SK-N-SH (cell line): ENCODE data around the gene BMP15. TPM values are rescaled to one million over a fixed set of nuclear protein-coding genes. Genes with fewer than 3 reads are reported as not detected.

ENCODE experiments used
- CTCF ChIA-PET: fragments of 300-600, 350-600 bp; formaldehyde crosslinking; extraction: SDS; loops from one replicate; lab custom pipeline; 2021; lab: Yijun Ruan, JAX
- POLR2A ChIA-PET: fragments of 350-600 bp; sonication (Branson Sonifier 250); formaldehyde crosslinking; extraction: SDS; loops from one replicate; lab custom pipeline; 2020; ENCODE audit warnings: antibody characterized with exemption, inconsistent platforms; lab: Yijun Ruan, JAX
- DNase-seq: peaks from one replicate; pipeline ENCODE4 v3.0.0; 2012
- H2AFZ ChIP-seq: fragments of 200-600 bp; sonication (generic); 2 replicates; pipeline ENCODE4 v1.8.1; 2016; ENCODE audit warnings: antibody characterized with exemption, mild to moderate bottlenecking, low read depth
- H3F3A ChIP-seq: fragments of 200-600 bp; sonication (generic); replicated peaks from 2 replicates; pipeline ENCODE3; 2016; ENCODE audit warnings: antibody characterized with exemption, mild to moderate bottlenecking; ENCODE audit not compliant: insufficient read depth
- H3K27ac ChIP-seq, 2 experiments: fragments of 200-500 bp in 1 of 2; fragments of 200-600 bp in 1 of 2; sonication (Bioruptor generic) in 1 of 2; sonication (generic), shearing (Covaris generic) in 1 of 2; 2 replicates each; pipeline versions ENCODE4 v1.5.1 to v1.6.1; 2014 to 2016; ENCODE audit warnings: low read depth in 2 of 2, inconsistent platforms in 1 of 2, low read length in 1 of 2, mild to moderate bottlenecking in 1 of 2, mixed read lengths in 1 of 2
- H3K27me3 ChIP-seq: fragments of 200-600 bp; sonication (generic), shearing (Covaris generic); 2 replicates; pipeline ENCODE4 v1.6.1; 2016; ENCODE audit warnings: mixed run types; ENCODE audit not compliant: insufficient read depth
- H3K36me3 ChIP-seq, 2 experiments: fragments of 200-500 bp in 1 of 2; fragments of 200-600 bp in 1 of 2; sonication (Bioruptor generic) in 1 of 2; sonication (generic) in 1 of 2; replicated peaks in 1 of 2; 2 replicates each; pipeline versions ENCODE3 to v1.5.1; 2014 to 2016; ENCODE audit warnings: low read length in 1 of 2, mild to moderate bottlenecking in 1 of 2; ENCODE audit not compliant: insufficient read depth in 2 of 2, control insufficient read depth in 1 of 2
- H3K4me1 ChIP-seq, 2 experiments: fragments of 200-500 bp in 1 of 2; fragments of 200-600 bp in 1 of 2; sonication (Bioruptor generic) in 1 of 2; sonication (generic), shearing (Covaris generic) in 1 of 2; 2 replicates each; pipeline versions ENCODE4 v1.5.1 to v1.6.1; 2014 to 2016; ENCODE audit warnings: low read depth in 1 of 2, low read length in 1 of 2, mixed run types in 1 of 2; ENCODE audit not compliant: insufficient read depth in 2 of 2, control insufficient read depth in 1 of 2
- H3K4me2 ChIP-seq: fragments of 200-600 bp; sonication (generic), shearing (Covaris generic); 2 replicates; pipeline ENCODE4 v1.6.1; 2017; ENCODE audit warnings: mixed run types
- H3K4me3 ChIP-seq, 2 experiments: fragments of 200-500 bp in 1 of 2; fragments of 200-600 bp in 1 of 2; sonication (Bioruptor generic) in 1 of 2; sonication (generic), shearing (Covaris generic) in 1 of 2; 2 replicates each; pipeline versions ENCODE4 v1.5.1 to v1.8.1; 2014 to 2016; ENCODE audit warnings: low read depth in 2 of 2, inconsistent platforms in 1 of 2, low read length in 1 of 2, mild to moderate bottlenecking in 1 of 2, mixed read lengths in 1 of 2, moderate library complexity in 1 of 2
- H3K79me2 ChIP-seq: fragments of 200-600 bp; sonication (generic); 2 replicates; pipeline ENCODE4 v1.8.1; 2017; ENCODE audit warnings: mild to moderate bottlenecking; ENCODE audit not compliant: insufficient read depth
- H3K9ac ChIP-seq: fragments of 200-600 bp; sonication (generic); 2 replicates; pipeline ENCODE4 v1.6.1; 2017; ENCODE audit warnings: mixed run types
- H3K9me2 ChIP-seq: fragments of 200-600 bp; sonication (generic); 2 replicates; pipeline ENCODE4 v1.6.1; 2017; ENCODE audit warnings: mixed run types
- H3K9me3 ChIP-seq: fragments of 200-600 bp; sonication (generic); 2 replicates; pipeline ENCODE4 v1.6.1; 2017; ENCODE audit warnings: mixed run types, mild to moderate bottlenecking, moderate library complexity
- H4K20me1 ChIP-seq: fragments of 200-600 bp; sonication (generic); 2 replicates; pipeline ENCODE4 v1.6.1; 2017; ENCODE audit warnings: mild to moderate bottlenecking, mixed run types; ENCODE audit not compliant: insufficient read depth
- EP300 ChIP-seq, 2 experiments: IDR thresholded peaks; 2 replicates each; pipeline versions ENCODE4 v1.4.0 to v1.6.1; 2012; ENCODE audit warnings: borderline replicate concordance in 1 of 2, low read depth in 1 of 2, low read length in 1 of 2
- FOXJ3 ChIP-seq: sonication (generic); formaldehyde crosslinking; IDR thresholded peaks from 2 replicates; pipeline ENCODE4 v1.5.1; 2020; ENCODE audit warnings: mild to moderate bottlenecking, missing genetic modification reagents
- FOXM1 ChIP-seq: IDR thresholded peaks from 2 replicates; pipeline ENCODE4 v1.4.0; 2012; ENCODE audit warnings: low read depth, mild to moderate bottlenecking
- GABPA ChIP-seq: IDR thresholded peaks from 2 replicates; pipeline ENCODE4 v1.4.0; 2012; ENCODE audit warnings: low read depth, mild to moderate bottlenecking
- IRF3 ChIP-seq: fragments of 150-350 bp; IDR thresholded peaks from 2 replicates; pipeline ENCODE4 v1.6.1; 2016; ENCODE audit warnings: mild to moderate bottlenecking, low read depth, low read length
- JUND ChIP-seq: IDR thresholded peaks from 2 replicates; pipeline ENCODE4 v1.4.0; 2012
- MAX ChIP-seq: IDR thresholded peaks from 2 replicates; pipeline ENCODE4 v1.4.0; 2012; ENCODE audit warnings: low read depth
- NFIC ChIP-seq: IDR thresholded peaks from 2 replicates; pipeline ENCODE4 v1.4.0; 2012; ENCODE audit warnings: borderline replicate concordance
- PBX3 ChIP-seq: IDR thresholded peaks from 2 replicates; pipeline ENCODE4; 2012
- RCOR1 ChIP-seq: fragments of 150-350 bp; IDR thresholded peaks from 2 replicates; pipeline ENCODE4 v1.6.1; 2017; ENCODE audit warnings: antibody characterized with exemption, low read length
- RFX5 ChIP-seq: IDR thresholded peaks from 2 replicates; pipeline ENCODE4 v1.6.1; 2012; ENCODE audit warnings: mild to moderate bottlenecking, improper control_type of control experiment, low read length
- RXRA ChIP-seq: IDR thresholded peaks from 2 replicates; pipeline ENCODE4 v1.4.0; 2012; ENCODE audit warnings: low read depth, mild to moderate bottlenecking, borderline replicate concordance
- SMC3 ChIP-seq: IDR thresholded peaks from 2 replicates; pipeline ENCODE4 v1.6.1; 2012; ENCODE audit warnings: low read depth, low read length, improper control_type of control experiment
- TCF12 ChIP-seq: IDR thresholded peaks from 2 replicates; pipeline ENCODE4 v1.4.0; 2012
- USF1 ChIP-seq: IDR thresholded peaks from 2 replicates; pipeline ENCODE4 v1.4.0; 2012; ENCODE audit warnings: low read depth, borderline replicate concordance
- USF2 ChIP-seq: fragments of 150-350 bp; IDR thresholded peaks from 2 replicates; pipeline ENCODE4 v1.6.1; 2017; ENCODE audit warnings: antibody characterized with exemption, low read length, low read depth, borderline replicate concordance
- WGBS: methylation state at CpG from one replicate; pipeline ENCODE4 v1.1.6; 2017; ENCODE audit warnings: low lambda C conversion rate; 5-methylcytosine and 5-hydroxymethylcytosine counted together
- polyA plus RNA-seq, 3 experiments: library from polyadenylated mRNA; depleted of rRNA; stranded (reverse); fragments of >200 nt; gene quantifications; 2 replicates each; pipeline ENCODE4 v1.2.3, GENCODE V29; 2012

BMP15 gene
- polyA plus RNA-seq, 1 of the 3 experiments (the other 2 are of a cell fraction) = not detected

- no peak overlapping the region for H3K4me2 ChIP-seq
- no peaks in the 10 kb centered on the region for H3K4me1 ChIP-seq
- 22% methylated on average over 6 of the region's 6 CpGs for WGBS
- peaks cover 5% of the 10 kb centered on the region; the same call in 1 of the 2 replicates for H3K27me3 ChIP-seq
- H2AFZ ChIP-seq = no peak overlapping the region
- no peaks in the 10 kb centered on the region for H3K9me3 ChIP-seq
- H3K9ac ChIP-seq = no peak overlapping the region
- H3F3A ChIP-seq = no peaks in the 10 kb centered on the region
- no peak for TF ChIP-seq RCOR1
- TF ChIP-seq FOXM1 = no peak
- TF ChIP-seq MAX = no peak
- no peak for TF ChIP-seq NFIC
- TF ChIP-seq, all 33 proteins: peak for 0
- Histone ChIP-seq H3K27ac (no peak overlapping the region), H3K9me2 (no peaks in the 10 kb centered on the region), H4K20me1 (no peaks in the 10 kb centered on the region), H3K36me3 (no peaks in the 10 kb centered on the region), H3K79me2 (no peaks in the 10 kb centered on the region), H3K4me3 (no peak overlapping the region)
- POLR2A ChIA-PET = no interaction called here
- CTCF ChIA-PET = no interaction called here
- DNase-seq = no peak
These were observed 33.2 kb upstream of the BMP15 start for GRCh38 chrX:50877310-50877709.

GRCh38 chrX:50881028-50881427 is 29.5 kb upstream of the BMP15 start:
- Histone ChIP-seq H2AFZ (no peak overlapping the region), H3K36me3 (no peaks in the 10 kb centered on the region), H3K4me3 (no peak overlapping the region), H3K9me2 (no peaks in the 10 kb centered on the region), H4K20me1 (no peaks in the 10 kb centered on the region), H3K27me3 (no peaks in the 10 kb centered on the region; the same call in 1 of the 2 replicates), H3K4me2 (no peak overlapping the region), H3K27ac (no peak overlapping the region), H3K9me3 (no peaks in the 10 kb centered on the region), H3K9ac (no peak overlapping the region), H3F3A (no peaks in the 10 kb centered on the region), H3K79me2 (no peaks in the 10 kb centered on the region), H3K4me1 (no peaks in the 10 kb centered on the region)
- TF ChIP-seq FOXJ3 (no peak), JUND (no peak), RXRA (no peak), USF2 (no peak), USF1 (no peak), EP300 (IDR thresholded peaks at IDR 0.05; ENCODE audit: borderline replicate concordance in 1 of 2, low read depth in 1 of 2, low read length in 1 of 2) (no peak), MAX (no peak), IRF3 (no peak), GABPA (no peak), TCF12 (no peak), PBX3 (no peak), SMC3 (no peak), RFX5 (no peak), FOXM1 (no peak)
- no peak for DNase-seq
- CTCF ChIA-PET = no interaction called here
- POLR2A ChIA-PET = no interaction called here
